Measurements from ENCODE around the gene TMEM184B. TPM values are rescaled to one million over a fixed set of nuclear protein-coding genes. Genes with fewer than 3 reads are reported as not detected.

The TMEM184B gene
- total and polyA plus RNA-seq, 10 of the 15 experiments (the other 5 are each of a cell fraction or from before 2014, with no cell fraction given): 0.56 to 22.4 (median 7.9) TPM

GRCh38 chr22:38192475-38192863, 80.3 kb downstream of the TMEM184B start:
- no peak overlapping the region for H3K27ac ChIP-seq (ENCODE audit: control insufficient read depth, insufficient read depth)
- POLR2A ChIA-PET: interaction anchor here (0.6 to 2.9 kb wide), 3 partner anchors 10 to 460 kb away, joined by 3 to 13 read pairs (median 3); partner anchors contain the start of gene PLA2G6
- TF ChIP-seq, protein P1, sequence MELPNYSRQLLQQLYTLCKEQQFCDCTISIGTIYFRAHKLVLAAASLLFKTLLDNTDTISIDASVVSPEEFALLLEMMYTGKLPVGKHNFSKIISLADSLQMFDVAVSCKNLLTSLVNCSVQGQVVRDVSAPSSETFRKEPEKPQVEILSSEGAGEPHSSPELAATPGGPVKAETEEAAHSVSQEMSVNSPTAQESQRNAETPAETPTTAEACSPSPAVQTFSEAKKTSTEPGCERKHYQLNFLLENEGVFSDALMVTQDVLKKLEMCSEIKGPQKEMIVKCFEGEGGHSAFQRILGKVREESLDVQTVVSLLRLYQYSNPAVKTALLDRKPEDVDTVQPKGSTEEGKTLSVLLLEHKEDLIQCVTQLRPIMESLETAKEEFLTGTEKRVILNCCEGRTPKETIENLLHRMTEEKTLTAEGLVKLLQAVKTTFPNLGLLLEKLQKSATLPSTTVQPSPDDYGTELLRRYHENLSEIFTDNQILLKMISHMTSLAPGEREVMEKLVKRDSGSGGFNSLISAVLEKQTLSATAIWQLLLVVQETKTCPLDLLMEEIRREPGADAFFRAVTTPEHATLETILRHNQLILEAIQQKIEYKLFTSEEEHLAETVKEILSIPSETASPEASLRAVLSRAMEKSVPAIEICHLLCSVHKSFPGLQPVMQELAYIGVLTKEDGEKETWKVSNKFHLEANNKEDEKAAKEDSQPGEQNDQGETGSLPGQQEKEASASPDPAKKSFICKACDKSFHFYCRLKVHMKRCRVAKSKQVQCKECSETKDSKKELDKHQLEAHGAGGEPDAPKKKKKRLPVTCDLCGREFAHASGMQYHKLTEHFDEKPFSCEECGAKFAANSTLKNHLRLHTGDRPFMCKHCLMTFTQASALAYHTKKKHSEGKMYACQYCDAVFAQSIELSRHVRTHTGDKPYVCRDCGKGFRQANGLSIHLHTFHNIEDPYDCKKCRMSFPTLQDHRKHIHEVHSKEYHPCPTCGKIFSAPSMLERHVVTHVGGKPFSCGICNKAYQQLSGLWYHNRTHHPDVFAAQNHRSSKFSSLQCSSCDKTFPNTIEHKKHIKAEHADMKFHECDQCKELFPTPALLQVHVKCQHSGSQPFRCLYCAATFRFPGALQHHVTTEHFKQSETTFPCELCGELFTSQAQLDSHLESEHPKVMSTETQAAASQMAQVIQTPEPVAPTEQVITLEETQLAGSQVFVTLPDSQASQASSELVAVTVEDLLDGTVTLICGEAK (IDR thresholded peaks at IDR 0.05; ENCODE audit: borderline replicate concordance): no peak
- TF ChIP-seq HCFC1 (IDR thresholded peaks at IDR 0.05; ENCODE audit: low read length) (no peak), EZH2 (IDR thresholded peaks at IDR 0.05; ENCODE audit: borderline replicate concordance, control insufficient read depth, low read depth, low read length) (no peak), SP1 (IDR thresholded peaks at IDR 0.05; ENCODE audit: low read depth, low read length) (no peak), IKZF1 (conservative IDR thresholded peaks at IDR 0.05) (no peak), JUND (IDR thresholded peaks at IDR 0.05; ENCODE audit: low read depth, low read length) (no peak), SREBF2 (IDR thresholded peaks at IDR 0.05; ENCODE audit: low read length) (no peak), YBX1 (IDR thresholded peaks at IDR 0.05) (no peak)
- TF ChIP-seq, protein P2, sequence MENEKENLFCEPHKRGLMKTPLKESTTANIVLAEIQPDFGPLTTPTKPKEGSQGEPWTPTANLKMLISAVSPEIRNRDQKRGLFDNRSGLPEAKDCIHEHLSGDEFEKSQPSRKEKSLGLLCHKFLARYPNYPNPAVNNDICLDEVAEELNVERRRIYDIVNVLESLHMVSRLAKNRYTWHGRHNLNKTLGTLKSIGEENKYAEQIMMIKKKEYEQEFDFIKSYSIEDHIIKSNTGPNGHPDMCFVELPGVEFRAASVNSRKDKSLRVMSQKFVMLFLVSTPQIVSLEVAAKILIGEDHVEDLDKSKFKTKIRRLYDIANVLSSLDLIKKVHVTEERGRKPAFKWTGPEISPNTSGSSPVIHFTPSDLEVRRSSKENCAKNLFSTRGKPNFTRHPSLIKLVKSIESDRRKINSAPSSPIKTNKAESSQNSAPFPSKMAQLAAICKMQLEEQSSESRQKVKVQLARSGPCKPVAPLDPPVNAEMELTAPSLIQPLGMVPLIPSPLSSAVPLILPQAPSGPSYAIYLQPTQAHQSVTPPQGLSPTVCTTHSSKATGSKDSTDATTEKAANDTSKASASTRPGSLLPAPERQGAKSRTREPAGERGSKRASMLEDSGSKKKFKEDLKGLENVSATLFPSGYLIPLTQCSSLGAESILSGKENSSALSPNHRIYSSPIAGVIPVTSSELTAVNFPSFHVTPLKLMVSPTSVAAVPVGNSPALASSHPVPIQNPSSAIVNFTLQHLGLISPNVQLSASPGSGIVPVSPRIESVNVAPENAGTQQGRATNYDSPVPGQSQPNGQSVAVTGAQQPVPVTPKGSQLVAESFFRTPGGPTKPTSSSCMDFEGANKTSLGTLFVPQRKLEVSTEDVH (IDR thresholded peaks at IDR 0.05; ENCODE audit: low read depth, partially characterized antibody): no peak
- TF ChIP-seq, protein P3, sequence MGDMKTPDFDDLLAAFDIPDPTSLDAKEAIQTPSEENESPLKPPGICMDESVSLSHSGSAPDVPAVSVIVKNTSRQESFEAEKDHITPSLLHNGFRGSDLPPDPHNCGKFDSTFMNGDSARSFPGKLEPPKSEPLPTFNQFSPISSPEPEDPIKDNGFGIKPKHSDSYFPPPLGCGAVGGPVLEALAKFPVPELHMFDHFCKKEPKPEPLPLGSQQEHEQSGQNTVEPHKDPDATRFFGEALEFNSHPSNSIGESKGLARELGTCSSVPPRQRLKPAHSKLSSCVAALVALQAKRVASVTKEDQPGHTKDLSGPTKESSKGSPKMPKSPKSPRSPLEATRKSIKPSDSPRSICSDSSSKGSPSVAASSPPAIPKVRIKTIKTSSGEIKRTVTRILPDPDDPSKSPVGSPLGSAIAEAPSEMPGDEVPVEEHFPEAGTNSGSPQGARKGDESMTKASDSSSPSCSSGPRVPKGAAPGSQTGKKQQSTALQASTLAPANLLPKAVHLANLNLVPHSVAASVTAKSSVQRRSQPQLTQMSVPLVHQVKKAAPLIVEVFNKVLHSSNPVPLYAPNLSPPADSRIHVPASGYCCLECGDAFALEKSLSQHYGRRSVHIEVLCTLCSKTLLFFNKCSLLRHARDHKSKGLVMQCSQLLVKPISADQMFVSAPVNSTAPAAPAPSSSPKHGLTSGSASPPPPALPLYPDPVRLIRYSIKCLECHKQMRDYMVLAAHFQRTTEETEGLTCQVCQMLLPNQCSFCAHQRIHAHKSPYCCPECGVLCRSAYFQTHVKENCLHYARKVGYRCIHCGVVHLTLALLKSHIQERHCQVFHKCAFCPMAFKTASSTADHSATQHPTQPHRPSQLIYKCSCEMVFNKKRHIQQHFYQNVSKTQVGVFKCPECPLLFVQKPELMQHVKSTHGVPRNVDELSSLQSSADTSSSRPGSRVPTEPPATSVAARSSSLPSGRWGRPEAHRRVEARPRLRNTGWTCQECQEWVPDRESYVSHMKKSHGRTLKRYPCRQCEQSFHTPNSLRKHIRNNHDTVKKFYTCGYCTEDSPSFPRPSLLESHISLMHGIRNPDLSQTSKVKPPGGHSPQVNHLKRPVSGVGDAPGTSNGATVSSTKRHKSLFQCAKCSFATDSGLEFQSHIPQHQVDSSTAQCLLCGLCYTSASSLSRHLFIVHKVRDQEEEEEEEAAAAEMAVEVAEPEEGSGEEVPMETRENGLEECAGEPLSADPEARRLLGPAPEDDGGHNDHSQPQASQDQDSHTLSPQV (IDR thresholded peaks at IDR 0.05): no peak
- no peaks in the 10 kb centered on the region for H3K27me3 ChIP-seq (replicated peaks in 1 of 2; ENCODE audit: control insufficient read depth in 2 of 2, insufficient read depth in 2 of 2, low read length in 1 of 2)
- H4K20me1 ChIP-seq (ENCODE audit: control insufficient read depth, insufficient read depth): no peaks in the 10 kb centered on the region
- 100% methylated on average over 3 of the region's 3 CpGs for WGBS (ENCODE audit: insufficient coverage, insufficient replicate concordance, low lambda C conversion rate, missing lambda C conversion rate)
- H3K9ac ChIP-seq (ENCODE audit: control insufficient read depth, insufficient read depth, low read length): no peak overlapping the region
- no peaks in the 10 kb centered on the region for H3K36me3 ChIP-seq (ENCODE audit: control insufficient read depth in 2 of 2, insufficient read depth in 2 of 2, low read length in 1 of 2)
- H2AFZ ChIP-seq (ENCODE audit: control insufficient read depth, low read depth, low read length): no peak overlapping the region
- DNase-seq (ENCODE audit: low read depth, low spot score): no peak
- FAIRE-seq: no peak
- in situ Hi-C loops (cut with MboI): no loop called here
- intact Hi-C loops (cut with micrococcal nuclease; ENCODE audit: unreplicated experiment): no loop called here
- no peaks in the 10 kb centered on the region for H3K9me3 ChIP-seq (replicated peaks; ENCODE audit: control insufficient read depth, insufficient read depth, low read length)
- CTCF ChIA-PET: interaction anchor here (1.0 kb wide), 1 partner anchor 16 kb away, joined by 3 read pairs; no protein-coding TSS in a partner anchor
- SMC1A ChIA-PET (ENCODE audit: uncharacterized antibody, unreplicated experiment): interaction anchor here (0.9 kb wide), 1 partner anchor 9 kb away, joined by 3 read pairs; no protein-coding TSS in a partner anchor
- H3K4me3 ChIP-seq: no peak overlapping the region
- no peak overlapping the region for H3K4me2 ChIP-seq (ENCODE audit: control insufficient read depth, insufficient read depth)
- H3K4me1 ChIP-seq (ENCODE audit: control insufficient read depth, insufficient read depth, low read length): peaks cover 8% of the 10 kb centered on the region
- BruUV-seq (replicated peaks): no TSS peak
- RAD21 ChIA-PET (ENCODE audit: unreplicated experiment): no interaction called here
- no peak for ATAC-seq
- H3K79me2 ChIP-seq (ENCODE audit: control insufficient read depth, insufficient read depth, low read length): no peaks in the 10 kb centered on the region

Data from GM12878 (cell line).